Measurements from ENCODE around the gene PLCD3. TPM values are rescaled to one million over a fixed set of nuclear protein-coding genes. Genes with fewer than 3 reads are reported as not detected.

PLCD3 gene
- total and polyA plus RNA-seq, 9 of the 15 experiments (the other 6 are each of a cell fraction or from before 2014, with no cell fraction given) = 0.20 to 22.6 (median 7.5) TPM

DNA sequence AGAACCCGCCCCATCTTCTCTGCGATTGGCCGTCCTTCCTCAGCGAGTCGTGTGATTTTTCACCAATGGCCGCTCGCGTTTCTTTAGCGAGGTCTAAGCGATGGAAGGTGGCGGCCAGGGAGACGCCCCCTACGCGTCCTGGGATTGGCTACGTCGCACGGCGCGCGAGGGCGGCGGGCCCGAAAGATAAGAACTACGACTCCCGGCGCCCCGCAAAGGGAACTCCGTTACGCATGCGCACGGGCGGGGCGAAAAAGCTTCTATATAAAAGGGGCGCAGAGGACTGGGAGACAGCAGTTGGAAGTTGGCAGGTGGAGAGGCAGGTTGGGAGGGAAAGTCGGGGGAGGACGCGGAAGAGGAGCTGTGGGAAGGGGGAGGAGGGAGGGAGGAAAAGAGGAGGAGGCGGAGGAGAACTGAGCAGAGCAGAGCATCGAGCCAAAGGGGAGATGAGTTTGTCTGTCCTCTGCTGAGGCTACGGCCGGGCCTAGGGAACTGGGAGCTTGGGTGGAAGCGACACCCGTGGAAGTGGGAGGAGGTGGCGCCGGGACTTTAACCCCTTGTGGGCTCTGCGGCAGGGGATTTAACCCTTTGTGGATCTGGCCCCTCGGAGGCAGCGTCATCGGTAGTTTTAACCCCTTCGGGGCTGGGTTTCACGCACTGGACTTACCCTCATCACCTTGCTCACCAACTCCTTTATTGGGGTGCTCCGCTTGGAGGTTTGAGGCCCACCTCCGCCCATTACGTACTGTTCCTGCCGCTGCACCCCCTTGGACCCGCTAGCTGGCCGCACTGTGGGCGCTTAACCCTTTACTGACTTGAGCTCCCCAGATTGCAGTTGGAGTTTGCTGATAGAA is 16.1 kb upstream of the PLCD3 start, which contains the start of gene HEXIM1 (continued):
- TF ChIP-seq, protein P1, sequence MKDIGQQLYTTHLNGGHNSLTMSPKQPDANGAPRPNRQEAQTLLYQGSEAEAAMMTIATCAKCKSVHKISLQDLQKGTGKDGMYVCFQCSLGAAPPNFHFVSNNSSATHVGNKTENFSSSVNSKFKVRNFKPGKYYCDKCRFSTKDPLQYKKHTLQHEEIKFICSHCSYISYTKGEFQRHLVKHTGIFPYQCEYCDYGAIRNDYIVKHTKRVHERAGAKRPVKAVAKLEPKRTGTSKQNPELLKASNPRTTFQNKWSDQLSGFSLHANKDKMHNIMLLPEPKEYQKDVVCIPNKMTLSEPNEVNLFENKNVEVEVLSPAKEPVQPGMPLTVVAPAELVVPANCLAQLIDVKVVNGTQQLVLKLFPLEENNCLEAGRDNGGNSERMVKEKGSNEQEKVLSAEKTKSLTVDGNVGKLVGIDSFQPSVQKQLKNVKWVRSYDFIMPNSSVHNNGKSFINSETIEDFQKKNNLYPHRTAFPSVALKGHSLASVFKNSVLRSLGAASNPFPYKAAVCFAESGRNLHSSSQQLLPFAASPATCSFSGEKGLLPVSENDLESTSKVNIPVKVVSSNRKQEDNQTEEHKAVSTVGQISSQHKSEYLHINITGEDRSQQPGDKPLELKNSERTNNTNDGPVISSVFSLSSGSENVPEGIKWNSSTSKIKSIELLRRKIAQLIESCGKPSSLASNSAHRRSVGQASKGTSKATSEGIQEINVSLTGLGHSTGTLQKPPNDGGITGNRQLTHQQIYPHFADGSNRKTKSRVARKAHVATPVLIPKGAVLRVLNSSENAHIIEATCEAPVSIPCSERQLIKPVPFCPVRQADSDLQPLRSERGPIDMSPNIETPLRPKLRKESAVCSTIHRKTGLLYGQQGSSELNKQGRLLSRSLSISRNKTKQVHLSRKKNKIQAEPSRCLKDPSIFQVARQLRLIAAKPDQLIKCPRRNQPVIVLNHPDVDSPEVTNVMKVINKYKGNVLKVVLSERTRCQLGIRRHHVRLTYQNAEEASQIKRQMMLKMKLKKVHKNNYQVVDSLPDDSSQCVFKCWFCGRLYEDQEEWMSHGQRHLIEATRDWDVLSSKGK (CRISPR knock-in tag; IDR thresholded peaks at IDR 0.05) = no peak
- TF ChIP-seq ZNF583 (CRISPR knock-in tag; IDR thresholded peaks at IDR 0.05) (no peak), CBFB (CRISPR knock-in tag; IDR thresholded peaks at IDR 0.05) (0 out of 2 replicates have a peak, but pooled peaks have one; percentile 51), ZNF830 (CRISPR knock-in tag; IDR thresholded peaks at IDR 0.05) (peak; percentile 93; the same call in 1 of the 2 replicates), ZSCAN32 (CRISPR knock-in tag; IDR thresholded peaks at IDR 0.05) (peak; percentile 82), ZNF764 (CRISPR knock-in tag; IDR thresholded peaks at IDR 0.05; ENCODE audit: low read depth) (no peak), NCOA6 (IDR thresholded peaks at IDR 0.05) (peak; percentile 86), MEIS2 (IDR thresholded peaks at IDR 0.05; ENCODE audit: partially characterized antibody) (peak; percentile 92), XRCC4 (IDR thresholded peaks at IDR 0.05; ENCODE audit: extremely low read depth, insufficient read depth, insufficient read length) (no peak), HDAC1 (IDR thresholded peaks at IDR 0.05) (peak in 1 of 2 experiments; percentile 97; a peak in 2 of 4 replicates), CEBPB (tag; IDR thresholded peaks at IDR 0.05) (no peak), SPI1 (IDR thresholded peaks at IDR 0.05; ENCODE audit: borderline replicate concordance, low read depth, low read length) (no peak), SMAD4 (CRISPR knock-in tag; conservative IDR thresholded peaks at IDR 0.05) (peak; percentile 52; the same call in 1 of the 2 replicates), TCF7L2 (IDR thresholded peaks at IDR 0.05; ENCODE audit: low read depth, low read length) (no peak), HIVEP1 (CRISPR knock-in tag; IDR thresholded peaks at IDR 0.05) (peak; percentile 55; the same call in 1 of the 2 replicates), PRPF4 (IDR thresholded peaks at IDR 0.05; ENCODE audit: insufficient read depth, low read depth, low read length, poor library complexity, severe bottlenecking) (peak; percentile 90), SMAD2 (IDR thresholded peaks at IDR 0.05; ENCODE audit: low read depth, low read length) (no peak), ZNF143 (CRISPR knock-in tag; IDR thresholded peaks at IDR 0.05) (peak; percentile 86)
- TF ChIP-seq, protein P2, sequence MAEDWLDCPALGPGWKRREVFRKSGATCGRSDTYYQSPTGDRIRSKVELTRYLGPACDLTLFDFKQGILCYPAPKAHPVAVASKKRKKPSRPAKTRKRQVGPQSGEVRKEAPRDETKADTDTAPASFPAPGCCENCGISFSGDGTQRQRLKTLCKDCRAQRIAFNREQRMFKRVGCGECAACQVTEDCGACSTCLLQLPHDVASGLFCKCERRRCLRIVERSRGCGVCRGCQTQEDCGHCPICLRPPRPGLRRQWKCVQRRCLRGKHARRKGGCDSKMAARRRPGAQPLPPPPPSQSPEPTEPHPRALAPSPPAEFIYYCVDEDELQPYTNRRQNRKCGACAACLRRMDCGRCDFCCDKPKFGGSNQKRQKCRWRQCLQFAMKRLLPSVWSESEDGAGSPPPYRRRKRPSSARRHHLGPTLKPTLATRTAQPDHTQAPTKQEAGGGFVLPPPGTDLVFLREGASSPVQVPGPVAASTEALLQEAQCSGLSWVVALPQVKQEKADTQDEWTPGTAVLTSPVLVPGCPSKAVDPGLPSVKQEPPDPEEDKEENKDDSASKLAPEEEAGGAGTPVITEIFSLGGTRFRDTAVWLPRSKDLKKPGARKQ (CRISPR knock-in tag; IDR thresholded peaks at IDR 0.05) = no peak
- TF ChIP-seq, protein P3, sequence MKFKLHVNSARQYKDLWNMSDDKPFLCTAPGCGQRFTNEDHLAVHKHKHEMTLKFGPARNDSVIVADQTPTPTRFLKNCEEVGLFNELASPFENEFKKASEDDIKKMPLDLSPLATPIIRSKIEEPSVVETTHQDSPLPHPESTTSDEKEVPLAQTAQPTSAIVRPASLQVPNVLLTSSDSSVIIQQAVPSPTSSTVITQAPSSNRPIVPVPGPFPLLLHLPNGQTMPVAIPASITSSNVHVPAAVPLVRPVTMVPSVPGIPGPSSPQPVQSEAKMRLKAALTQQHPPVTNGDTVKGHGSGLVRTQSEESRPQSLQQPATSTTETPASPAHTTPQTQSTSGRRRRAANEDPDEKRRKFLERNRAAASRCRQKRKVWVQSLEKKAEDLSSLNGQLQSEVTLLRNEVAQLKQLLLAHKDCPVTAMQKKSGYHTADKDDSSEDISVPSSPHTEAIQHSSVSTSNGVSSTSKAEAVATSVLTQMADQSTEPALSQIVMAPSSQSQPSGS (CRISPR knock-in tag; IDR thresholded peaks at IDR 0.05) = peak; percentile 49; the same call in 1 of the 2 replicates
- TF ChIP-seq, protein P4, sequence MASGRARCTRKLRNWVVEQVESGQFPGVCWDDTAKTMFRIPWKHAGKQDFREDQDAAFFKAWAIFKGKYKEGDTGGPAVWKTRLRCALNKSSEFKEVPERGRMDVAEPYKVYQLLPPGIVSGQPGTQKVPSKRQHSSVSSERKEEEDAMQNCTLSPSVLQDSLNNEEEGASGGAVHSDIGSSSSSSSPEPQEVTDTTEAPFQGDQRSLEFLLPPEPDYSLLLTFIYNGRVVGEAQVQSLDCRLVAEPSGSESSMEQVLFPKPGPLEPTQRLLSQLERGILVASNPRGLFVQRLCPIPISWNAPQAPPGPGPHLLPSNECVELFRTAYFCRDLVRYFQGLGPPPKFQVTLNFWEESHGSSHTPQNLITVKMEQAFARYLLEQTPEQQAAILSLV (tag; IDR thresholded peaks at IDR 0.05) = no peak

Measured in K562 (cell line).